Fibroblast of the aortic adventitia (primary cell): ENCODE results near the gene KLHL13. TPM values are rescaled to one million over a fixed set of nuclear protein-coding genes. Genes with fewer than 3 reads are reported as not detected.

Experiments
- DNase-seq: peaks from one replicate; pipeline ENCODE4 v3.0.0-alpha.2; 2010; ENCODE audit warnings: low read depth
- H3K4me3 ChIP-seq: 2 replicates; pipeline ENCODE4 v1.5.1; 2011; ENCODE audit warnings: low read depth, mild to moderate bottlenecking, control low read depth, low read length, moderate library complexity
- CTCF ChIP-seq: IDR thresholded peaks from 2 replicates; pipeline ENCODE4 v1.5.1; 2011; ENCODE audit warnings: mild to moderate bottlenecking, low read length, control low read depth, inconsistent platforms; ENCODE audit not compliant: insufficient read depth
- total RNA-seq: library from RNA; depleted of rRNA; stranded (reverse); fragments of >200 nt; gene quantifications from 2 replicates; pipeline ENCODE4 v1.2.3, GENCODE V29; 2012; ENCODE audit warnings: low replicate concordance

The KLHL13 gene
- total RNA-seq, 1 donor, result 7.2 TPM

- TF ChIP-seq CTCF, result no peak
- no peak for DNase-seq
- no peak overlapping the region for H3K4me3 ChIP-seq
These were observed 218.4 kb downstream of the KLHL13 start for GRCh38 chrX:117898226-117898625.

GRCh38 chrX:117895418-117895817, 221.2 kb downstream of the KLHL13 start:
- no peak for TF ChIP-seq CTCF
- H3K4me3 ChIP-seq, result no peak overlapping the region
- DNase-seq, result no peak

- H3K4me3 ChIP-seq, result no peak overlapping the region
- no peak for TF ChIP-seq CTCF
- no peak for DNase-seq
These were observed 224.1 kb downstream of the KLHL13 start for GRCh38 chrX:117892469-117892868.

GRCh38 chrX:117871796-117872195, 244.8 kb downstream of the KLHL13 start:
- no peak for DNase-seq
- TF ChIP-seq CTCF, result no peak
- H3K4me3 ChIP-seq, result no peak overlapping the region

GRCh38 chrX:117860517-117860916, 256.1 kb downstream of the KLHL13 start:
- H3K4me3 ChIP-seq, result no peak overlapping the region
- no peak for DNase-seq
- TF ChIP-seq CTCF, result no peak

- no peak overlapping the region for H3K4me3 ChIP-seq
- no peak for DNase-seq
- no peak for TF ChIP-seq CTCF
These were observed 261.8 kb downstream of the KLHL13 start for GRCh38 chrX:117854806-117855205.

- H3K4me3 ChIP-seq, result no peak overlapping the region
- DNase-seq, result no peak
- no peak for TF ChIP-seq CTCF
These were observed 265.6 kb downstream of the KLHL13 start for GRCh38 chrX:117851025-117851424.
